Hematopoietic multipotent progenitor cell treated with erythropoietin and hydrocortisone succinate and interleukin-3 and kit ligand, for 4 days (in vitro differentiated cells): ENCODE results near the gene PRPF8.
"Not testable (repeated sequence)": the region's sequence is repeated elsewhere in the genome, so short reads cannot be mapped to it uniquely, and the experiment has no call there.

Experiments used
- DNase-seq: peaks from one replicate; pipeline ENCODE4 v3.0.0-alpha.2; 2015

The PRPF8 gene

GRCh38 chr17:1688405-1688804 is 3.7 kb upstream of the PRPF8 start:
- DNase-seq: not testable (repeated sequence)

- no peak for DNase-seq
Observed at GRCh38 chr17:1686086-1686485, 1.4 kb upstream of the PRPF8 start.

GRCh38 chr17:1683459-1683858 is 1.2 kb downstream of the PRPF8 start:
- DNase-seq: peak; percentile 56

GRCh38 chr17:1676401-1676800 is 8.3 kb downstream of the PRPF8 start:
- no peak for DNase-seq

- DNase-seq: no peak
Observed at GRCh38 chr17:1673041-1673785, 11.5 kb downstream of the PRPF8 start.

GRCh38 chr17:1663934-1664333 is 20.7 kb downstream of the PRPF8 start:
- not testable (repeated sequence) for DNase-seq

- DNase-seq: no peak
Observed at GRCh38 chr17:1661045-1661444, 23.6 kb downstream of the PRPF8 start.

GRCh38 chr17:1658100-1658499 is 26.6 kb downstream of the PRPF8 start:
- DNase-seq: no peak

GRCh38 chr17:1653735-1654134 is 30.9 kb downstream of the PRPF8 start:
- DNase-seq: no peak

- not testable (repeated sequence) for DNase-seq
Observed at GRCh38 chr17:1652794-1653193, 31.9 kb downstream of the PRPF8 start.

GRCh38 chr17:1651559-1651844 is 33.2 kb downstream of the PRPF8 start:
- no peak for DNase-seq

- DNase-seq: no peak
Observed at GRCh38 chr17:1650731-1651558, 33.7 kb downstream of the PRPF8 start.

GRCh38 chr17:1649844-1650501 is 34.7 kb downstream of the PRPF8 start, which contains the start of gene RILP:
Gene RILP, minus strand, starts transcription at chr17:1649866. Its CDS starts 62 bp downstream, at chr17:1649804.
- DNase-seq: peak; percentile 97

- DNase-seq: peak; percentile 97
Observed at GRCh38 chr17:1648963-1649843, 35.5 kb downstream of the PRPF8 start.

- DNase-seq: peak; percentile 63
Observed at GRCh38 chr17:1648173-1648962, 36.3 kb downstream of the PRPF8 start.

GRCh38 chr17:1647802-1648171 is 36.9 kb downstream of the PRPF8 start:
- DNase-seq: no peak

GRCh38 chr17:1646199-1646875 is 38.3 kb downstream of the PRPF8 start:
- no peak for DNase-seq

- peak; percentile 73 for DNase-seq
Observed at GRCh38 chr17:1645207-1646171, 39.2 kb downstream of the PRPF8 start, which contains the start of gene SCARF1. Gene SCARF1, minus strand, starts transcription at chr17:1645732. Its CDS starts 35 bp downstream, at chr17:1645697.

- peak; percentile 43 for DNase-seq
Observed at GRCh38 chr17:1644493-1645206, 40.0 kb downstream of the PRPF8 start.
